Lung microvascular endothelial cell (primary cell): ENCODE measurements around the gene VSIR. TPM values are rescaled to one million over a fixed set of nuclear protein-coding genes. Genes with fewer than 3 reads are reported as not detected.
A peak's percentile ranks its signal among the peaks of the same experiment; 100 is the strongest.

Source experiments
- DNase-seq, 2 donors: peaks; one replicate each; pipeline versions ENCODE4 v3.0.0 to v3.0.0-alpha.2; 2010; ENCODE audit warnings: low read depth in 2 of 2
- total RNA-seq: library from RNA; depleted of rRNA; stranded (reverse); fragments of >200 nt; gene quantifications from 2 replicates; pipeline ENCODE4 v1.2.1, GENCODE V29; 2014

VSIR gene
- total RNA-seq, 1 donor from 2014 or later, result 7.5 TPM

DNA sequence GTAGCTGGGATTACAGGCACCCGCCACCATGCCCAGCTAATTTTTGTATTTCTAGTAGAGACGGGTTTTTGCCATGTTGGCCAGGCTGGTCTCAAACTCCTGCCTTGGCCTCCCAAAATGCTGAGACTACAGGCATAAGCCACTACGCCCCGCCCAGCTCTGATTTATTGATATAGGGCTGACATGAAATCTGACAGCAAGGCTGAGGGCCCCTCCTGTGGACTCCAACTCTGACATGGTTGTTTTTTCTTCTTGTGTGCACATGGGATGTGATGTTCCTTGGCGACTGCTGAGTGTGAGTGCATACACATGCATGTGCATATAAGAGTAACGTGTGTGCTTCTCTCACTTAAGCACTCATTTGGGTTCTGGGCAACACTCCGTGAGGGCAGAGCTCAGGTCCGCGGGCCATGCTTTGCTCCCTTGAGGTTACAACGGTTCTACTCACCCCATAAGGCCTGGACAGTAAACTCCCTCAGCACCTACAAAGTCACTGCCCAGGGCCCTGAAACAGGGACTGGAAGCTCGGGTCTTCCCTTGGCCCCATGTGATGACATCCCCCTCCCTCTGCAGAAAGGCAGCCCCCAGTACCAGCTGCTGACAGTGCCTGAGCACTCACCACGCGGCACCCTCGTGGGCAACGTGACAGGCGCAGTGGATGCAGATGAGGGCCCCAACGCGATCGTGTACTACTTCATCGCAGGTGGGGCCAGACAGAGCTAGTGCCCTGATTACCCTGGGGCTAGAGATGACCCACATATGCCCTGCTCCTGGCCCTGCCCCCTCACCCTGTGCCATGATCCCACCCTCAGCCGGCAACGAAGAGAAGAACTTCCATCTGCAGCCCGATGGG lies 33.6 kb upstream of the VSIR start:
- DNase-seq, result no peak

DNA sequence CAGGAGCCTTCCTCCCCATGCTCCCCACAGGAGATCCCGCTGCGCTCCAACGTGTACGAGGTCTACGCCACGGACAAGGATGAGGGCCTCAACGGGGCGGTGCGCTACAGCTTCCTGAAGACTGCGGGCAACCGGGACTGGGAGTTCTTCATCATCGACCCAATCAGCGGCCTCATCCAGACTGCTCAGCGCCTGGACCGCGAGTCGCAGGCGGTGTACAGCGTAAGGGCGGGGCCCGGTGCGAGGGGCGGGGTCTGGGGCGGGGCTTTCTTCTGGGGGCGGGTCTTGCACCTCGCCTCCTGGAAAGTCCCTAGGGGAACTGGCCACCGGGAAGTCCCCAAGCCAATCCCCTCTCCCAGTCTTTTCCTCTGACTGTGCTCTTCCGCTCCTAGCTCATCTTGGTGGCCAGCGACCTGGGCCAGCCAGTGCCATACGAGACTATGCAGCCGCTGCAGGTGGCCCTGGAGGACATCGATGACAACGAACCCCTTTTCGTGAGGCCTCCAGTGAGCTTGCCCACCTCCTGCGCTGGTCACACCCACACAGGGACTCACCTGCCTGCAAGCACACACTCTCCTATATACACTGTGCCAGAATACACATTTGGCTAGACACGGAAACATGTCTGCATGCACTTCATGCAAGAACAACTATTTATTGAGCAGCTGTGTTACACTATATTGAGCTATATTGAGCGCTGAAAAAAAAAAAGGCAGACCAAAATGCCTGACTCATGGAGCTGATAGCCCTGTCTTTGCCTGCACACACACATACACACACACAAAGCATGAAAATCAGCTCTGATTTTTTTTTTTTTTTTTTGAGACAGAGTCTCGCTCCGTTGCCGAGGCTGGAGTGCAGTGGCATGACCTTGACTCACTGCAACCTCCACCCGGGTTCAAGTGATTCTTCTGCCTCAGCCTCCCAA lies 32.7 kb upstream of the VSIR start:
- DNase-seq, result peak in 1 of 2 donors; percentile 33

DNA sequence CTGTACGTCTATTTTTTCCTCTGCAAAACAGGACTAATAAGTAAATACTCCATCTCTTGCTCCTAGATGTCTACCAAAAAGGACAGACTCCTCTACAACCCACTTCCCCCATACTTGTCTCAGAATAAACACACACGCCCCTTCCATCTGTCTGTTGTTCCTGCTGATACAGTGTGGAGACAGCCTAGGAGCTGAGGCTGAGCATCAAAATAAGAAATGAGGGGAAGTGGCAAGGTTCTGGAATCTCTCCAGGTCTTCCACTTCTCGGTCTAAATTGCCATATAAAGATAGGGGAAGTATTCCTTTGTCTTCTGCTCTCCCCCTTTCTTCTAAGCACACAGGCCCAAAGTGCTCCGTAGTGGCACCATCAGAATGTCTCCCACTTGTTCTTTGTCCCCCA lies 30.8 kb upstream of the VSIR start:
- DNase-seq, result no peak

GRCh38 chr10:71802715-71803488 lies 29.6 kb upstream of the VSIR start:
- DNase-seq, result no peak

- DNase-seq, result no peak
Observed at GRCh38 chr10:71802235-71802634, 28.9 kb upstream of the VSIR start.

DNA sequence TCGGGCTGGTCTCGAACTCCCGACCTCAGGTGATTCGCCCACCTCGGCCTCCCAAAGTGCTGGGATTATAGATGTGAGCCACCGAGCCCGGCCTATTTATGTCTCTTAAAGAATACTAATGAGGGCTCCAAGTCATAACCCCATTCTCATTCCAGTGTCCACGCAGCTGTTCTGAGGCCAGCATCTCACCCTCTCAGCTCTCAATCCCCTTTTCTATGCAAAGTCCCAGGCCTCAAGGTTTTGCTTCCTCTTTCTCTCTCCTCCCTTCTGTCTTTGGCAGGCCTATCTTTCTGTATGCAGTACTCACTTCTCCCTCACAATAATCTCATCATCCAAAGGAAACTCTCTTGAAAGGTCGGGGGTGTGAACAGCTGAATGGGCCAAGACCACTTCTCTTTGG lies 28.0 kb upstream of the VSIR start:
- no peak for DNase-seq

GRCh38 chr10:71799608-71800453 lies 26.5 kb upstream of the VSIR start:
- no peak for DNase-seq

DNA sequence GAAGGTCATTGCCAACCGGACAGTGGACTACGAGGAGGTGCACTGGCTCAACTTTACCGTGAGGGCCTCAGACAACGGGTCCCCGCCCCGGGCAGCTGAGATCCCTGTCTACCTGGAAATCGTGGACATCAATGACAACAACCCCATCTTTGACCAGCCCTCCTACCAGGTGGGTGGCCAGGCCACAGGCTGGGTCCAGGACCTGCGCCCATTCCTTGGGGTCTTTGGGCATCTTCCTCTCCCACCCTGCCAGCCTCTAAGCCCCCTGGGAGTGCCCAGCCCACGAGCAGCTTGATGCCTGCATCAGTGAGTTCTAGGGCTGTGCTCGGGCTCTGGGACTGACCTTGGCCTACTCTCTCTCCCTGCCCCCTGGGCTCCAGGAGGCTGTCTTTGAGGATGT lies 25.8 kb upstream of the VSIR start:
- no peak for DNase-seq

- DNase-seq, result no peak
Observed at GRCh38 chr10:71798308-71798624, 24.9 kb upstream of the VSIR start.

DNA sequence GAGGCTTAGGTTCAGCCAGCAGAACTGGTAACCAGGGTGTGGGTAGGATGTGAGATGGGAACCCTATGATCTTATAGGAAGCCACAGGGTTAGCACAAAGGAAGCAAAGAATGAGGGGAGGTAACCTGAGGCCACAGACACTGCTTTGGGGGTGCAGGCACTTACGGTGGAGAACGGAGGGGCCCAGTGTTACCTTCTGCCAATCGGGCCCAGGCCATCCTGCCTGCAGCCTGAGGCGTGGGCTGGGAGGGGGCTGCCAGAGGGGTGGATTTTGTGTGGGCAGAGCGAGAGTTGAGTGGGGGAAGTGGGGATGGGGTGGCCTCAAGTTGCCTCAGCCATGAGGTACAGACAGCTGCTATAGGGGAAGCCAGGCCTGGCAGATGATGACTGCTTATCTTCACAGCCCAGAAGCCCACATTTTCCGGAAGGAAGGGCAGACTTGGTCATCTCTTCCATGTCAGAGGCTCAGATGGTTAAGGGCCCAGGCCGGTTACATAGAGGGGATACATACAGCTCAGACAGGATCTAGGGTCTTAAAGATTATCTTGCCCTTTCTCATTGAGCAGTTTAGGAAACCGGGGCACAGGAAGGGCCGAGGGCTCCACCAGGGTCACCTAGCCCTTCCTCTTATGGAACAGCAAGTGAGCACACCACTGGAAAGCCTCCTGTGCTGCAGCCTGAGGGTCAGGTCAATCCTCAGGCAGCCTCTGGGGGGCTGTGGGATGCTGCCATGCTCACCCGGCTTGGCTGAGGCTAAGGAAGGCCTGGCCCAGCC lies 24.4 kb upstream of the VSIR start:
- DNase-seq, result peak; percentile 30 to 54

GRCh38 chr10:71796749-71797405 lies 23.6 kb upstream of the VSIR start:
- DNase-seq, result peak in 1 of 2 donors; percentile 12

DNA sequence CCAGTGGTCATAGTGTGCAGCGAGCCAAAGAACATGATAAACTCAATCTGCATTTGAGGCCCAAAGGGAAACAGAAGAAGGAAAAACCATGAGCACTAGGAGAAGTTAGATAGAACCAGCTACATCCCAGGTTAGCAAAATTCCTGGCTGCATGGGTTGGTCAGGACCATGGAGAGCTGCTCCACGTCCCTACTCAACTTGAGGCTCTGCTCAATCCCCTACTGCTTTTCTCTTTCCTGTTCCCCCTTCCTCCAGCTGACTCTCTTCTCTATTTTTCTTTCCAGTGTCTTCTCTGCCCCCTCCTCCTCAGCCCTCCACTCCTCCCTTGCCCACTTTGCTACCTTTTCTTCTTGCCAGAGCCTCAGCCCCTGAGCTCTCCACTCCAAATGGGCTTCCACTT lies 21.9 kb upstream of the VSIR start:
- DNase-seq, result peak; percentile 36 to 51

- DNase-seq, result no peak
Observed at GRCh38 chr10:71790749-71791440, 17.6 kb upstream of the VSIR start.

DNA sequence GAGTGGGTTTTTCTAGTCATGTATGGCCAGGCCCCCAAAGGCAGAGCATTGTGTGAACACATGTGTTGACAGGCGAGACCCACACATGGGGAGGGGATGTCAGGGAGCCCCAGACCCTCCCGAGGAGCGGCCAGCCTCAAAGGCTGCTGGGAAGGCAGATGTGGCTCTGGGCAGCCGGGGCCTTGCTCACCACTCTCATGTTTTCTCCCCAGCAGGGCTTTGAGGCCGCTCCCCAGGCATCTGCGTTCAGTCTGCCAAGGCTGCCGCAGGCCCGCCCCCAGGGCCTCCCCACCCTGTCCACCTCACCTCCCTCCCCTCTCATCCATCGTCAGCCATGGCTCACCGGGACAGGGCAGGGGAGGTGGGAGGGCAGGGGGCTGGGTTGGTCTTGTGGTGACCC lies 16.6 kb upstream of the VSIR start:
- DNase-seq, result no peak

DNA sequence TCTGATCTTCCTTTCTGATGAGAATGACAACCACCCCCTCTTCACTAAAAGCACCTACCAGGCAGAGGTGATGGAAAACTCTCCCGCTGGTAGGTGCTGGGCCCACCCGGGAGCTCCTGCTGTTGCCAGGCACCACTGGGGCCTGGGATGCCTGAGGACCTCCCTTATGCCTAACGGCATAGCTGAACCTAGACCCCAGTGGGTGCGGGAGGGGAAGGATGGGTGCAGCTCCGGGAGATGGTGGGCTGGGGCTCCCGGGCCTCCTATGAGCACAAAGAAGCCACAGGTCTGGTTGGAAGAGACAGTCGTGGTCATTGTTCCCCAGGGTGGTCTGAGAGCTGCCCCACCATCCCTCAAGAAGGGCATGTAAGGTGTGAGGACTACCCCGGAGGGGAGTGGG lies 15.6 kb upstream of the VSIR start:
- DNase-seq, result no peak

DNA sequence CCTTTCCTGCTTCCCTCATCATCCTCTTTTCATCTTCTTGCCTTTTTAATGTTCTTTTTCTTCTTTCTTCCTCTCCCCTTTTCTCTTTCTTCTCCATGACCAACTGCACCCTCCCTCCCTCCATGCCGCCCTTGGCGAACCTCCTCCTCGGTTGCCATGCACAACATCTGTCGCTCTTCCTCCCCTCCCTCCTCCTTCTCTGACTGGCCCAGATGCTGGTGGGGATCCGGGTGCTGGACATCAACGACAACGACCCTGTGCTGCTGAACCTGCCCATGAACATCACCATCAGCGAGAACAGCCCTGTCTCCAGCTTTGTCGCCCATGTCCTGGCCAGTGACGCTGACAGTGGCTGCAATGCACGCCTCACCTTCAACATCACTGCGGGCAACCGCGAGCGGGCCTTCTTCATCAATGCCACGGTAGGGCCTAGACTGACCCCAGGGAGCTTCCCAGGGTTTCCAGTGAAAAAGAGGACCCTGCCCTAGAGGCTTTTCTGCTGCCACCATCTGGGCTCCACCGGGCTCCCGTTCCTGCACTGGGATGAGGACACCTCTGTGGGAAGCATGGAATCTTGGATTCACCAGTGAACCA lies 11.5 kb upstream of the VSIR start:
- DNase-seq, result no peak

GRCh38 chr10:71783917-71784678 lies 10.8 kb upstream of the VSIR start:
- DNase-seq, result no peak
